GM12892 (cell line): Measurements from ENCODE around the gene XRCC1.

Experiments used
- POLR2A ChIP-seq: IDR thresholded peaks from 2 replicates; pipeline ENCODE4 v1.6.1; 2011; ENCODE audit warnings: low read depth, low read length, control low read depth
- POLR2AphosphoS5 ChIP-seq: IDR thresholded peaks from 2 replicates; pipeline ENCODE4 v1.6.1; 2011; ENCODE audit warnings: low read depth, low read length, control low read depth
- TAF1 ChIP-seq: IDR thresholded peaks from 2 replicates; pipeline ENCODE4 v1.6.1; 2011; ENCODE audit warnings: low read depth, mild to moderate bottlenecking, control low read depth, low read length, borderline replicate concordance

DNA sequence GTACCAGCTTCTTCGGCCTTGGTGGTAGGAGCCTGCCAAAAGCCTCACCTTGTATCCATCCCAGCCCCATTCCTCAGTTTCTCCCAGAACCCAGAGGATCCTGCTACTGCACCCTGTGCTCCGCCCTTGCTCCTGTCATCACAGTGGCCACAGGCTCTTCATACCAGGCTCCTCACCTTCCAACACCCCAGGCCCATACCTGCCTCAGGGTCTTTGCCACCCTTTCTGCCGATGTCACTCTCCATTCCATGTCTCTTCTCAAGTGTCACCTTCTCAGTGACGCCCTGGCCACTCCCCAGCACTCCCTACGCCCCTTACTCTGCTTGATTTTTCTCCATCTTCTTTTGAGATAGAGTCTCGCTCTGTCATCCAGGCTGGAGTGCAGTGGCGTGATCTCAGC is 34.5 kb upstream of the XRCC1 start:
- TF ChIP-seq TAF1 (no peak), POLR2A (no peak), POLR2AphosphoS5 (no peak)
